GM23248 (cell line): Measurements from ENCODE around the gene IL1RAPL1.

Source experiments
- EZH2 ChIP-seq: fragments of 200-600 bp; sonication (generic); IDR thresholded peaks from 2 replicates; pipeline ENCODE4 v1.6.1; 2018; ENCODE audit warnings: antibody characterized with exemption, mild to moderate bottlenecking; ENCODE audit not compliant: insufficient read depth, poor library complexity, severe bottlenecking
- EZH2phosphoT487 ChIP-seq: fragments of 200-600 bp; sonication (generic); IDR thresholded peaks from 2 replicates; pipeline ENCODE4 v1.6.1; 2018; ENCODE audit warnings: antibody characterized with exemption, moderate library complexity, mild to moderate bottlenecking, low read depth; ENCODE audit not compliant: insufficient read depth

DNA sequence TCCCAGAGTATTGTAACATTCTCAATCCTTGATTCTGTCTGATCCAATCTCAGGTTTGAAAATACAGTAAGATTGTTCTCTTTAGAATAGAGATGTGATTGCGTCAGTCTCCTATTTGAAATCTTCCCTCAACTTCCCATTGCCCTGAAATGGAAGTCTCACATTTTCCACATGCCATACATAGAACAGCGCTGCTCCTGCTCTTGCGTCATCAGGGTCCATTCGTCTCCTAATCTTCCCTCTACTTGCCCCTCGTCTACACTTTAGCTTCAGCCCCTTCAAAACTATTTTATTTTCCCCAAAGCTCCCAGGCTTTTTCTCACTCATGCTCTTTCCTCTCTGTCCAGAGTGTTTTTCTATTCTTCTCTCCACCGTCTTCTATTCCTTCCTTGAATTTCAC, 1326.4 kb downstream of the IL1RAPL1 start:
- no peak for TF ChIP-seq EZH2
- no peak for TF ChIP-seq EZH2phosphoT487
